Ishikawa (cell line): ENCODE data around the gene PNRC2.

Experiments used
- RAD21 ChIP-seq: IDR thresholded peaks from 2 replicates; pipeline ENCODE4 v1.6.1; 2012; ENCODE audit warnings: low read depth
- TAF1 ChIP-seq: IDR thresholded peaks from 2 replicates; pipeline ENCODE4 v1.6.1; 2012; ENCODE audit warnings: low read depth, mild to moderate bottlenecking

DNA sequence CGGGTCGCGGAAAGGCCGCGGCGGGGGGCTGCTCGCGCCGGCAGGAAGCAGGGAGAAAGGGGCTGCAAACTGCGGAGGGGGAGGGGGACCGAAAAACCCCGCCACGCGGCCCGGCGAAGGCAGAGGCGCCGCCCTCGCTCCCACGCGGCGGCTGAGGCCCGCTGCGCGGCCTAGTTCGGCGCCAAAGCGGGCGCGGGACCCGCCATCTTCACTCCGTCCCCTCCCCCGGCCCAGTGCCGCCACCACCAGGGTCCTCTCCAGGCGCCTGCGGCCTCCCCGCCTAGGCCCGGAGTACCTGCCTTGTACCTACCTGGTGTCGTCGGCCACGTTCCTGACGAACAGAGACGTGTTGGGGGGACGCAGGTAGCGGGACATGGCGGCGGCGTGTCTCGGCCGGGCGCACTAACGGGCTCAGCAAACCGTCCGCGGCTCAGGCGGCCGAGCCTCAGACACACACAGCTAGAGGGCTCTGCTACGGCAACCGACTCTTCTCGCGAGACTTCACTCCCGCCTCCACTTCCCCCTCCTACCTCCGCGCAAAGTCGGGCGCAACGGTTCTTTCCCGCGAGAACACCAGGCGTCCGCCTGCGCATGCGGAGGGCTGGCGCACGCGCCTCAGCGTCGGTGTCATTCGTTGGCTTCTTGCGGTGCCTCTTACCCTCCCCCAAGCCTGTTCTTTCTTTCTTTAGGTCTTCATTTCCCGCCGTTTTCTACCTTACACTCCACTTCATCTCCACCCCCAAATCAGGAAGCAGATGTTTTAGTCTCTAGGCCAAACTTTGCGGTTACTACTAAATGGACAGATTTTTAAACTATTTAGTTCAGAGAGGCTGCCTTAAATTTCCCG lies 20.5 kb downstream of the PNRC2 start, which contains the start of gene SRSF10:
- TF ChIP-seq RAD21 (no peak), TAF1 (peak; percentile 78; the same call in 1 of the 2 replicates)
